GM12874 (cell line): Measurements from ENCODE around the gene DMXL2.

Source experiments
- CTCF ChIP-seq: IDR thresholded peaks from 2 replicates; pipeline ENCODE4 v1.5.1; 2011; ENCODE audit warnings: low read depth, mild to moderate bottlenecking, control low read depth, low read length, moderate library complexity; ENCODE audit not compliant: insufficient read depth

DMXL2 gene

GRCh38 chr15:51652084-51652668, 29.6 kb upstream of the DMXL2 start:
- no peak for TF ChIP-seq CTCF

GRCh38 chr15:51649659-51650521, 27.3 kb upstream of the DMXL2 start:
- TF ChIP-seq CTCF, result peak; percentile 48

- no peak for TF ChIP-seq CTCF
Observed at GRCh38 chr15:51647128-51647562, 24.6 kb upstream of the DMXL2 start.

- TF ChIP-seq CTCF, result no peak
Observed at GRCh38 chr15:51642696-51643095, 20.1 kb upstream of the DMXL2 start.

- TF ChIP-seq CTCF, result no peak
Observed at GRCh38 chr15:51641490-51642130, 19.0 kb upstream of the DMXL2 start.

- no peak for TF ChIP-seq CTCF
Observed at GRCh38 chr15:51634591-51635198, 12.1 kb upstream of the DMXL2 start.

- TF ChIP-seq CTCF, result no peak
Observed at GRCh38 chr15:51629612-51630011, 7.0 kb upstream of the DMXL2 start.
